Femur (tissue), 1 donor: ENCODE measurements around the gene GCSAM.
A peak's percentile ranks its signal among the peaks of the same experiment; 100 is the strongest.
"Not testable (repeated sequence)": the region's sequence is repeated elsewhere in the genome, so short reads cannot be mapped to it uniquely, and the experiment has no call there.

Experiments
- DNase-seq: peaks from one replicate; pipeline ENCODE4 v3.0.0-alpha.2; 2017

Gene GCSAM

DNA sequence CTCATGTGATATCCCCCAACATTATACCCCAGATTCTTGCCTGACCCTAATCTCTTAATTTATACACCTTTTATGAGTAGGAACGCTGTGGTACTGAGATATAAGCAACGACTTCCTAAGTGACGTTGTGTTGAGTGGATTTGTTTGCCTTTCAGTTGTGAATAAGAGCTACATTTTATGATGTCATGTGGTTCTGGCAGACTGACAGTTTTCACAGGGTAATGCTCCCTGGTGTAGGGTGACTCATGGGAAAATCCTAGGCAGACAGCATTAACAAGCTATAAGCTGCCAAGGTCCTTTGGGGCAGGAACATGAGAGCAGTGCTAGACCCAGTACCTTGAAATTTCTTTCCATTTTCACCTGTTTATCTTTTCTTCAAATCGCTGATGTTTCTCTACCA is 35.7 kb downstream of the GCSAM start:
- DNase-seq: no peak

DNA sequence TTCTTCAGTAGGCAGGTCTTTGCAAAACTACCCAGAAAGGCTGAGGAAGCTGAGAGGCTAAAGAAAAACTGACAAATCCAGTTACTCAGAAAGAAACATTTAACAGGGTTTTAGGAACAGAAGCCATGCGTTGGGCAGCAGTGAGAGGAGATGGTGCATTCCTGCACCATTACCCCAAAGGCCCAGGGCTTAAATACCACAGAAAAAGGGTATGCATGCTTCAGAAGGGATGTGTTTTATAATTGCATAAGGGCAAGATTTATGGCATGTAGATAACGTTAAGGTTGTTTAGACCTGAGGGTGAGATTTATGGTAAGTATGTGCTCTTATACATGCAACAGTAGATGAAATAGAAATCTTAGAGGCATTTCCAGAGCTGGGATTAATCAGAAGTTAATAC is 36.9 kb downstream of the GCSAM start:
- no peak for DNase-seq

DNA sequence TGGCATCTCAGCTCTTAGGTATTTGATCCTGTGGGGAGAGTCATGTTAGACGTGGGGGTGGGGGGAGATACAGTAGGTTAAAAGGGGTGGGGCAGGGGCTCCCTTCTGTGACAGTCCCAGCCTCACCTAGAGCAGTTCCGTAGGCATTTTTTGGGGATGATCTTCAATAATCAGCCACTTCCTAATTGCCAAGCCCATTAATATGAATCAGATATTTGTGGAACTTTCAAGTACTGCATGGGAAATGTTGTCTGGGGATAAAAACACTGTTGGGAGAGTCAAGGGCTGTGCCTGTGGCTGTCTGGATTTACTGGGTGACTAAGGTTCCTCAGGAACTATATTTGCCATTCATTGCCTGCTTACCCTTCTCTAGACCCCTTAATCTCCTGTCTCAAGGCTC is 37.3 kb downstream of the GCSAM start:
- DNase-seq: no peak

DNA sequence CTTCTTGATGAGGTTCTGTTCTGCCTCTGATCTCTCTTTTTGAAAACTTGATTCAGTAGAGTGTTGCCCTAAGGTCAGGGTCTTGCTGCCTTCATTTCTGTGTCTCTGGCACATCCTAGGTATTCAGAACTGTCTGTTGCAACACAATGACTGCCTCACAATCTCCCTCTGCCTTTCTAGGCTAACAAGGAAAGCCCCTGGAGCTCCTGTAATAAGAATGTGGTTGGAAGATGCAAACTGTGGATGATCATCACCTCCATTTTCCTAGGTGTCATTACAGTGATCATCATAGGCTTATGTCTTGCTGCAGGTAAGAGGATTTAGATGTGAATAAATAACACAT is 39.9 kb downstream of the GCSAM start:
- DNase-seq: no peak

DNA sequence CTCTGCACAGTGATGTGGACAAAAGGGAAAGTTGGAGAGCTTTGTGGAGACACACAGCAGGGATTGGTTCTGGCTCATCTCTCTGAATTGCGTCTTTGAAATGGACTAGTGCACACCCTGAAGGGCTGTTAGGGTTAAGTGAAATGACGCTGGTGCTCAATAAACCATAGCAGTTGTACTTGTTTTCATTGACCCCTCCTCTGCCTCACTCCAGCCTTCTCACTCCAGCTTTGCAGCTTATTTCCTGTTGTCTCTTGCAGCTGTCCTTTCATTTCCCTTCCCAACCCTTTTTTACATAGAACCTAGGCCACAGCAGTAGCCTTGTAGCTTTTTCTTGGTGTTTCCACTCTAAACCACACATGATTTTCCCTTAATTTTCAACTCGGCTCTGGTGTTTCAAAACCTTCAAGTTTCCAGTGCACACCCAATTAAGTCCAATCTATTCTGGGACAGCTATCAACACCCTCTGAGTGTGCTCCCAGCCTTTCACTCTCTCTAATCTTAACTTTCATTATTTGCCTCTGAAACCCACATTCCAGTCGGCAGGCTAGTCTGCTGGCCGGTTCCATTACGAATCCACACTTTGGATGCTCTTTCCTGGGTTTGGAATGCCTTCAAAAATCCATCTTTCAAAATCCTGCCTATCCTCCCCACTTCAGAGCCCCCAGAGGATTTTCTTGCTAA is 40.4 kb downstream of the GCSAM start:
- no peak for DNase-seq

DNA sequence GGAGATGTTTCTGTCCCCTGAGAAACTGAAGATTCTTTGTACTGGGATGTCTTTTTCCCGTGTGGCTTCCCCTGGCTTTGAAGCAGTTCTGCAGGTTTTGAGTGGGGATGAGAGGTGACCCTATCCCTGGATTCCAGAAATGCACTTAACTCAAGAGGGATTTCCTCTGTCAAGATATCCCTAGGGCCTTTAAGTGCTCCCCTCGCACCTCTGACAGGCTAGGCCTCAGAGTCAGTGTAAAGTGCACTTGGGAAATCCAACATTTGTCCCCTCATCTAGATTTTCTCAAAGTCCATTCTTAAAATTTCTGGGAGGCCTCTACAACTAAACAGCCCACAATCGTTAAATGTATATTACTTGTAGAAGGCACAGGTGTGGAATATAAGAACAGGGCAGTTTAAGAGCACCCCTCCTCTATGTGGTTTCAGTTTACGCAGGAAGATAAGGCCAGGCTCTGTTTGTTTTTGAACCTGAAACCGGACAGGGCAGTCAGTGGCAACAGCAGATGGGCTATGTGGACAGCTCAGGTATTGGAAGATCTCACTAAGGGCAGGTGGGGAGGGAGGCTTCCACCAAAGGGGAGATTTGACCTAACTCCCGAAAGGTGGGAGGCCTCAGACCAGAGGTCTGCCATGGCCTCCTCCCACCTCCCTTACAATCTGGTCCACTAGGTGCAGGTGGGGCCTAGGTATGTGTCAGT is 42.0 kb downstream of the GCSAM start:
- no peak for DNase-seq

DNA sequence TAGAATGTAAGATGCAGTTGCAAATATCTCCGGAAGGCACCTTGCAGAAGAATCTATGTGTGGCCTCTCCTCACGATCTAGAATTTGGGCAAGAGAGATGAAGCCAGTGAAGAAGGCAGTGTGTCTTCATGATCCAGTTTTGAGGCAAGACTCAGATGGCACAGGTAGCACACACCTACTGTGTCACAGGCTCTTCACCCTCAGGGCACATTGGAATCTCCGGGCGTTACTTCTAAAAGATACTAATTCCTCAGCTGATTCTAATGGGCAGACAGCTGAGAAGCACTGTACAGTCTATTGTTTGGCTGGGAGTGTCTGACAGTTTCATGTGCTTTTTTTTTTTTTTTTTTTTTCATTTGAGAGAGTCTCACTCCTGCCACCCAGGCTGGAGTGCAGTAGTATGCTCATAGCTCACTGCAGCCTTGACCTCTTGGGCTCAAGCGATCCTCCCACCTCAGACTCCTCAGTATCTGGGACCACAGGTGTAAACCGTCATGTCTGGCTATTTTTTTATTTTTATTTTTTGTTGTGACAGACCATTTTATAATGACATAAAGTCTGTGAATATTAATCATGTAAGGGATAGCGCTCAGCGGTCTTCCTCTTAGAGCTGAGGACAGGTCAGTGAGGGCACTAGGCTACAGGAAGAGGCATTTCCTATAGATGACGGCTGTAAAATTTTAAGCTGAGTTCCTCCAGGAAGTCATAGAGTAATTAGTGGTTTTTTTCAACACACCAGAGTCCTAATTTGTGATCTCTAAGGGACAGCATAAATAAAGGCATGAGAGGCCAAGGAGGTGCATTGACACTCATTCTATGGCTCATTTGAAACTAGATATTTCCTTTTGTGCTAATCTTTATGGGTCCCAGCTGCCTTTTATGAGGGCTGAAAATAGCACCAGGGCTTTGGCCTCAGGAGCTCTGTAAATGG is 42.8 kb downstream of the GCSAM start:
- DNase-seq: no peak

DNA sequence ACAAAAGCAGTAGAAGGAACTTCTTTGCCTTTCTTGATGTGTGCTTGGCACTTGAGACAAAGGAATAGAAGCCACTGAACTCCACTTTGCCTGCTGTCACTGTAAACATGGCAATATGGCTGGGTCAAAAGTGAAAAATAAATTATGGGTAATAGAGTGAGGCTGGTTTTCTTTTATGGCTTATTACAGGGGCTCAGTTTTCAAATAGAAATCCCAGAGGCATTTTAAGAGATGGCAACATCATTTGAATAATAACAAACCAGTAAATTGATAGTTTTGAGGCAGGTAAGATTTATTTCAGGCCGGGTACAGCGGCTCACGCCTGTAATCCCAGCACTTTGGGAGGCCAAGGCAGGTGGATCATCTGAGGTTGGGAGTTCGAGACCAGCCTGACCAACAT is 44.1 kb downstream of the GCSAM start:
- DNase-seq: no peak

DNA sequence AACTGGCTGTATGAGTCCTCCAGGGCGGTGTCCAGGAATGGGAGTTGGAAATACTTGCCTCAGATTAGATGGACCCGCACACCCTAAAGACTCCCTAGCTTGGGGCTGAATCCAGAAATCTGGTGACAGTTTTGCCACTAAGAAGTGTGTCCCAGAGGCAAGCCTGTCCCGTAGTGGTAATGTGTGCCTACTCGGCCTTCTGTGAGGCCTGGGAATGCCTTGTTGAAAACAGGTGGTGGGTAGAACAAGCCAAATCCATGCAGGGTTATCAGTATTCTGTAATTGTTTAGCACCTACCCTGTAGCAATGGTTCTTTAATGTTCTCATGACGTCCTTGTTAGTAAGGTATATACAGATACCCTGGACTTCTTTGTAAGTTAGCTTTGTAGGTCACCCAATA is 45.3 kb downstream of the GCSAM start:
- DNase-seq: no peak

DNA sequence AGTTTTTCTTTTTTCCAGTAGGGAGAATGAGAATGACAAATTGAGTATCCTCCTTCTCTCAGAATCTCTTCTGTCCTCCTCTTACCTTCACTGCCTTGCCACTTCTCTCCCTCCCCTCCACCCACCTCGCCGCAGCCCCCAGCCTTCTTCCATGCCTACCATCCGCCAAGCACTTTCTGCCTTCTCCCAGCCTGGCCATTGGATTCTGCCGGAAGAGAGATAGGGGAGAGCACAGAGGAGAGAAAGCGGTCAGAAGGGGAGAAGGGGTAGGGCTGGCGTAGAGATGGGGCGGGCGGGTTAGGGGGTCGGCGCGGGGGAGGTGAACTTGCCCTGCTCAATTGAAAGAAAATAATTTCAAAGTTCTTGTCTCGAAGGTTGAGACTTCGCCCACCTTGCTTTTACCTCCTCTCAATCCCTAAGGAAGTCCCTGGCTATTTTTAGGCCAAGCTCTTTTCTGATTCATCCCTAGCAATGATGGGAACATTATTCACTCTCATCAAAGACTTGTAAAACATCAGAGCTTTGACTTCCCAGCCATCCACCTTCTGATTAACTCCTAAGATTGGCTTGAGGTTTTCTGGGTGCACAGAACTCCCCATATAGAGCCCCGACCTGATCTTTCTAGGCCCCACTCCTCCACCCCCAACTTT is 46.0 kb downstream of the GCSAM start:
- no peak for DNase-seq

DNA sequence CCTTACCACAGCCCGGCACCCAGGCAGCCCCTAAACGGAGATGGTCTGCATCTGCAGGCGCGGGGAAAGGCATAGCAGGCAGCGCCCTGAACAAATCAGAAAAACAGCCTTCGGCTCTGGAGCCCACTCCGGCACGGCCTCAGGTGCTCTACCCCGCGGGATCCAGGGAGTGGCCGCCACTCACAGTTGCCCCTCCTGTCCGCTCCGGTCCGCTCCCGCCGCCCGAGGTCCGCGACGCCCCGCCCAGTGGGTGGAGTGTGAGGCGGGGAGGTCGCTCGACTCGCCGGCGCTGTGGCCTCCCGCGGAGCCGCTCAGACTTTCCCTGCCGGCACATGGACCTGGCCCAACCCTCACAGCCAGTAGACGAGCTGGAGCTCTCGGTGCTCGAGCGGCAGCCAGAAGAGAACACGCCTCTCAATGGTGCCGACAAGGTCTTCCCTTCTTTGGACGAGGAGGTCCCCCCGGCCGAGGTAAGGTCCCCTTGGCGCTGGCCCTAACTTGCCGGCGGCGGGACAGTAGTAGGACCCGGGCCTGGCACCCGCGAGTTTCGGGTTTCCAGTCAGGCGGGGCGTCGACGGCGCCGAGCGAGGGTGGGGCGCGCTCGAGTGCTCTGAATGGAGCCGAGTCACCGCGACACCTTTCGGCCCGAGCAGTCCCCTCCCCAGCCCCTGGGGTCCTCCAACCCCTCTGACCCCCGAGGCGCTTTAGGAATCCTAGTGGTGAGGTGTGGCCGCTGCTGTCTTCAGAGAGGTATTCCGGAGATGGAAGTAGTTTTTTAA is 46.8 kb downstream of the GCSAM start, which contains the start of gene C3orf52:
Gene C3orf52, plus strand, starts transcription at position 314 of the 779 bp plus-strand sequence. Its CDS starts 19 bp downstream, at position 333.
- DNase-seq: peak; percentile 86

DNA sequence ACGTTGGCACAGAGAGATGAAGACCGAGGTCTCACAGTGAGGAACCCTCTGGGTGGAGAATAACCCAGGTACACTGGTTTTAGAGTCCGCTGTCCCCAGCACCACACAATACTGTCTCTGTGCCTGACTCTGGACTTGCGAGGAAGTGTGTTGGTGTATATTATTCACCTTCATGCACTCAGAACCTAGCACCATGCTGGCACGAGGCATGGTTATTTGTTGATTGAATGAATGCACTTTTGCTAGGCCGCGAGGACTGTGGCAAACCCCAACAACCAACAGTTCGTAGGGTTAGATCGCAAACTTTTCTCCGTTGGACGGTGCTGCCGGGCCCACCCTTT is 47.3 kb downstream of the GCSAM start:
- no peak for DNase-seq

DNA sequence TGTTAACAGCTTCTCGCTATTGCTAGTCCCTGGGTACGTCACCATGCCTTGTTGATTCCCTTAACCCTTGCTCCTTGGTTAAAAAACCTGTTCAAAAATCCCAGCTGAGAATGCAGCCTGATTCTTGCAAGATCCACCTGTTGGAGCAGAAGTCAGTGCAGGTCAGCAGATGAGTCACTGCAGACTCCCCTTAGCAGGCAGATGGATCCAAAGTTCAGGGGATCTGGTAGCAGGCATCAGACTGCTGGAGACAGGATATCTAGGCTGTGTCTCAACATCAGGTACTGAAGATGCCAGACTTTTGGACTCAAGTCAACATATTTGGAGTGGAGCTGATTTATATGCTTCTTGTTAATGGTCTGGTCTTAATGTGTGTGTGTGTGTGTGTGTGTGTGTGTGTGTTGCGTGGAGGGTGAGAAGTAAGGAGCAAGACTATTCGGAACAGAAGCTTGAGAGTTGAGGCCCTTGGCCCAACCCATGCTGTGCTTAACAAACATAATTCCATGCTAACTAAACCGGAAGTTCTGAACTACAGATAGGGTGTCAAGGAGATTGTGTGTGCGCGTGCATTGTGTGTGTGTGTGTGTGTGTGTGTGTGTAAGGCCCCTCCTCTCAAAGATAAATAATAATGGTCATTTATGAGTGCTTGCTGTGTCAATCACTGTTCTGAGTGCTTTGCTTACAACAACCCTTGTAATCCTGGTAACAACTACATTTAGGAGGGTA is 47.9 kb downstream of the GCSAM start:
- no peak for DNase-seq

DNA sequence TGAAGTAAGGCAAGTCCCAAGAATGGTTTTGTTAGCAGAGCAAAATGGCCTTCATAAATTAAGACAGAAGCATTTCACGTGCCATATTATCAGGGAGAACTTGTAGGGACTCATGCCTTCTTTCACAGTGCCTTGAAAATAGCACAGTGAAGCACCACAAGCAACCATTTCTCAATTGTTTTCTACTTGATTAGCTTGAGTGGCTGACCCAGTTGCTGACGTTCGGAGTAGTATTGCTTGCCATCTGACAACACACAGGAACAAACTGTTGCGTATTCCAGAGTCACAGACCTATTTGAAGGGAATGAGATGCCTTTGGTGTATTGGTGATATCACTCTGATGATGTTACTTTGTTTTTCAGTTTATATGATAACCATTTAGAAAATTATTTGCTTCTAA is 49.8 kb downstream of the GCSAM start:
- DNase-seq: no peak

DNA sequence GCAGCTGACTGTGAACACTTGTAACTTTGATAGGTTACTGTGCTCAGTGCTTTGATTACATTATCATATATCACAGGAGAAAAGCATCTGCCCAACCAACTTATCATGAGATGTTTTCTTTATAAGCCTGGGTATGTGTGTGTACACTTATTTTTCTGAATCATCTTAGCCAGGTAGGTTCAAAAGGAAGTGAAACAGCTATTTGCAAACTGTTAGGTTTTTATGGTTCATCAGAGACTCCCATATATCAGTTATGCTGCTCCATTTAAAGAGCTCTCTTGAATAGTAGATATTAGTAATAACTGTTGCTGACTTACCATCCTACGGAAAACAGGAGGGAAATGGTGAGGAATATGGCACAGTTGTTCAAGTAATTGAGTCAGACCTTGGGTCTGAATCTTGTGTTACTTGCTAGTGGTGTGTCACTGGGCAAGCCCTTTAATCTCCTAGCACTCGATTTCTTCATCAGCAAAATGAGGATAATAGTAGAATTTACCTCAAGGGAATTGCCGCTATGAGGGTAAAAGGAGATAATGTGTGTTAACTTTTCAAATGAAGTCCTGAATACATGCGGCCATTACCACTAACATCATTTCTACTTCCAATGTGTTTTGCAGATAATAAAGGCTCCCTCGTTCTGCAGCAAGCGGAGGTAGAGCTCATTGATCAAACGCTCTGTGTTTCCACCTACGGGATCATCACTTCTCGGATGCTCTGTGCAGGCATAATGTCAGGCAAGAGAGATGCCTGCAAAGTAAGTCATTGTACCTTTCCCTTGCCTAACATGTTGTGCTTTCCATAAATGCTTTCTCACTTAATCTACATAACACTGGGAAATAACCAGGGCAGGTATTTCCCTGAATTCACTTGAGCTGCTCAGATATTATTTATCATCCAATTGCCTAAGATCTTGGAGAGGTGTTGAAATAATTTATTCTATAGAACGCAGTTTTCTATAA is 54.6 kb downstream of the GCSAM start:
- no peak for DNase-seq

DNA sequence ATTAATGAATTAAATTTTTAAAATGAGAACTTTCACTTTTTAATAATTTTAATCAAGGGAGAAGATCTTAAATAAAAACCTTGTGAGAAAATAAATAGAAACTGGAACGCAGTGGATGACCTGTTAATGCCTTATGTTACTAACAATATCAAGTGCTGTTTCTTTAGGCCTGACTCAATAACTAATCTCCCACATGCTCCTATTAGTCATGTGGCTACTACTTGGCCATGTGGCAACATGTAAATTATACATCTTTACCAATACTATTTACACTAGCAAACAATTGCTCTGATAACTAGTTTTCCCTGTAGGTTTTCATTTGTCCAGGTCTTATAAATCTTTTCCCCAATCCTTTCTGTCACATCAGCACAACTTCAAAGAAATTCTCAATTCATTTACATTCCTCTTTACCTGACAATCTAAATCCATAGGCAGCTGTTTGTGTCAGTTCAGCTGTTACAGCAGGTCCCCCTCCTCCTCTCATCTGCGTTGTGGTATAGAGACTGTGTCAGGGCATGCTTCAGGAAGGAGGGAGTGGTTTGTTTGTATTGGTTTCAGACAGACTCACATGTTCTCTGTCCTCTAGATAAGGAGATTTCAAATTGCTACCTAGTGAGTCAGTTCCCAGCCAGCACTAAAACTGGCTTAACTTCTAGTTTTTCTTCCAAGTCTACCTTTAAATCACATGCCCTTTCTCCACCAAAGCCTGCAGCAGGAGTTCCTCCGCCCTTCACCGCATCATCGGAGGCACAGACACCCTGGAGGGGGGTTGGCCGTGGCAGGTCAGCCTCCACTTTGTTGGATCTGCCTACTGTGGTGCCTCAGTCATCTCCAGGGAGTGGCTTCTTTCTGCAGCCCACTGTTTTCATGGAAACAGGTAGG is 58.2 kb downstream of the GCSAM start:
- no peak for DNase-seq

DNA sequence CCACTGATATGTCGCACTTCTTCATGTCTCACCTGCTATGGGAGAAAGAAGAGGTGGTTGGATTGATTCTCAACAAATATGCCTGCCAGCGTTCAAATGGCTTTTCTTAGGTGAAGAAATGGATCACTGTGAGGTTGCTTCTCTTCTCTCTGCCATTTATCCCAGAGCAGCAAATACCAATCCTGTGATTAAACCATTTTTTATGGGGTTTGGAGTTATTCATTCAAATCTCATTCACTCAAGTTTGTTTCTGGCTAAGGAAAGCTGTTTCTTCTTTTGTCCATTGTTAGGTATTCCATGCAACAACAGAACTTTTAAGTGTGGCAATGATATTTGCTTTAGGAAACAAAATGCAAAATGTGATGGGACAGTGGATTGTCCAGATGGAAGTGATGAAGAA is 59.0 kb downstream of the GCSAM start:
- DNase-seq: no peak

DNA sequence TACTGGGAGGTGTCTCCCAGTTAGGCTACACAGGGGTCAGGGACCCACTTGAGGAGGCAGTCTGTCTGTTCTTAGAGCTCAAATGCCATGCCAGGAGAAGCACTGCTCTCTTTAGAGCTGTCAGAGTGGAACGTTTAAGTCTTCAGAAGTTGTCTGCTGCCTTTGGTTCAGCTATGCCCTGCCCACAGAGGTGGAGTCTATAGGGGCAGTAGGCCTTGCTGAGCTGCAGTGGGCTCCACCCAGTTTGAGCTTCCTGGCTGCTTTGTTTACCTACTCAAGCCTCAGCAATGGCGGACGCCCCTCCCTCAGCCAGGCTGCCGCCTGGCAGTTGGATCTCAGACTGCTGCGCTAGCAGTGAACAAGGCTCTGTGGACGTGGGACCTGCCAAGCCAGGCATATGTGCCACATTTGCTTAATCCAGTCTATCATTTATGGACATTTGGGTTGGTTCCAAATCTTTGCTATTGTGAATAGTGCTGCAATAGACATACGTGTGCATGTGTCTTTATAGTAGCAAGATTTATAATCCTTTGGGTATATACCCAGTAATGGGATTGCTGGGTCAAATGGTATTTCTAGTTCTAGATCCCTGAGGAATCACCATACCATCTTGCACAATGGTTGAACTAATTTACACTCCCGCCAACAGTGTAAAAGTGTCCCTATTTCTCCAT is 60.5 kb downstream of the GCSAM start:
- not testable (repeated sequence) for DNase-seq
